HG03439 (cell line): ENCODE data around the gene HDGFL2.
"Not testable (repeated sequence)": the region's sequence is repeated elsewhere in the genome, so short reads cannot be mapped to it uniquely, and the experiment has no call there.

Experiments used
- ATAC-seq: cut with Tn5 transposase; IDR thresholded peaks from one replicate; pipeline ENCODE4 v1.9.1; 2021; ENCODE audit warnings: mild to moderate bottlenecking, moderate library complexity; ENCODE audit not compliant: unreplicated experiment

The HDGFL2 gene

GRCh38 chr19:4511300-4512054 lies 39.4 kb downstream of the HDGFL2 start:
- no peak for ATAC-seq

GRCh38 chr19:4512070-4512469 lies 40.0 kb downstream of the HDGFL2 start:
- ATAC-seq: no peak

- ATAC-seq: no peak
These were observed 41.2 kb downstream of the HDGFL2 start for GRCh38 chr19:4513248-4513647.

- ATAC-seq: no peak
These were observed 43.6 kb downstream of the HDGFL2 start for GRCh38 chr19:4515732-4516131.

GRCh38 chr19:4516199-4516938 lies 44.3 kb downstream of the HDGFL2 start:
- no peak for ATAC-seq

- ATAC-seq: no peak
These were observed 44.8 kb downstream of the HDGFL2 start for GRCh38 chr19:4516939-4517300.

- no peak for ATAC-seq
These were observed 45.5 kb downstream of the HDGFL2 start for GRCh38 chr19:4517451-4518057.

GRCh38 chr19:4518345-4519171 lies 46.5 kb downstream of the HDGFL2 start, which contains the start of gene PLIN4:
Gene PLIN4, minus strand, starts transcription at chr19:4518486. Its CDS starts 214 bp downstream, at chr19:4518272.
- ATAC-seq: no peak

GRCh38 chr19:4519172-4519496 lies 47.0 kb downstream of the HDGFL2 start:
- no peak for ATAC-seq

GRCh38 chr19:4519521-4520277 lies 47.6 kb downstream of the HDGFL2 start:
- no peak for ATAC-seq

GRCh38 chr19:4521170-4521887 lies 49.2 kb downstream of the HDGFL2 start:
- no peak for ATAC-seq

GRCh38 chr19:4521888-4522242 lies 49.8 kb downstream of the HDGFL2 start:
- ATAC-seq: no peak

GRCh38 chr19:4522291-4523002 lies 50.4 kb downstream of the HDGFL2 start:
- no peak for ATAC-seq

GRCh38 chr19:4523306-4524110 lies 51.4 kb downstream of the HDGFL2 start:
- ATAC-seq: no peak

- no peak for ATAC-seq
These were observed 52.9 kb downstream of the HDGFL2 start for GRCh38 chr19:4524808-4525562.

GRCh38 chr19:4525563-4526002 lies 53.5 kb downstream of the HDGFL2 start:
- ATAC-seq: no peak

- ATAC-seq: not testable (repeated sequence)
These were observed 55.3 kb downstream of the HDGFL2 start for GRCh38 chr19:4527377-4527776.

GRCh38 chr19:4528843-4529242 lies 56.7 kb downstream of the HDGFL2 start:
- no peak for ATAC-seq
